NCI-H2107 treated with DMSO at 0.1 percent for 48 hours (cell line): ENCODE results near the gene GGNBP2.

Experiments used
- DNase-seq: peaks from one replicate; lab custom pipeline; 2025; ENCODE audit not compliant: unreplicated experiment; lab: John Stamatoyannopoulos, UW

Gene GGNBP2

GRCh38 chr17:36629970-36630502, 85.3 kb downstream of the GGNBP2 start:
- no peak for DNase-seq

GRCh38 chr17:36631022-36631421, 86.3 kb downstream of the GGNBP2 start:
- no peak for DNase-seq

GRCh38 chr17:36632916-36633771, 88.4 kb downstream of the GGNBP2 start:
- DNase-seq: no peak
